ENCODE measurements around the gene TMEM123. TPM values are rescaled to one million over a fixed set of nuclear protein-coding genes. Genes with fewer than 3 reads are reported as not detected.

Gene TMEM123
- total RNA-seq, 2 experiments from 2014 or later, result 434 to 461 TPM

DNA sequence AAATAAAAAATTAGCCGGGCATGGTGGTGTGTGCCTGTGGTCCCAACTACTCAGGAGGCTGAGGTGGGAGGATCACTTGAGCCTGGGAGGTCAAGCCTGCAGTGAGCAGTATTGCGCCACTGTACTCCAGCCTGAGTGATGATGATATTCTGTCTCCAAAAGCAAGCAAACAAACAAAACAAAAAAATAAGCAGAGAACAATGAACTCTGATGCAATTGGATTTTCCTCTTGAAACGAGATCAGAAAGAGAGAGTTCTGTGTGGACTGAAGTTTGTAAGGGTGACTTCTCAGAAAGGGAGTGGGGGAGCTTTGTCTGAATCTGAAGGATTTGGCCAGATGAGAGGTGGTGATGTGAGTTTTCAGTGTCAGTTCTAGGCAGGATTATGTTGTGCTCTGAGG is 6.0 kb upstream of the TMEM123 start:
- no peaks in the 10 kb centered on the region for H3K27me3 Mint-ChIP-seq (ENCODE audit: low read depth)
- H3K4me3 Mint-ChIP-seq, result no peak overlapping the region
- peak overlapping the region; percentile 19 for H3K27ac Mint-ChIP-seq
- CTCF ChIA-PET, result interaction anchor here (1.3 to 1.9 kb wide), 3 partner anchors 9 to 68 kb away, joined by 4 to 7 read pairs (median 6); no protein-coding TSS in a partner anchor
- no peaks in the 10 kb centered on the region for H3K9me3 Mint-ChIP-seq (ENCODE audit: insufficient read depth)
- peaks cover 3% of the 10 kb centered on the region for H3K36me3 Mint-ChIP-seq (ENCODE audit: low read depth)
- ATAC-seq (no peak), DNase-seq (no peak)
- POLR2A ChIA-PET, result interaction anchor here (0.5 to 0.8 kb wide), 2 partner anchors 12 to 38 kb away, joined by 3 read pairs; no protein-coding TSS in a partner anchor
- peaks cover 77% of the 10 kb centered on the region for H3K4me1 Mint-ChIP-seq (ENCODE audit: low read depth)

DNA sequence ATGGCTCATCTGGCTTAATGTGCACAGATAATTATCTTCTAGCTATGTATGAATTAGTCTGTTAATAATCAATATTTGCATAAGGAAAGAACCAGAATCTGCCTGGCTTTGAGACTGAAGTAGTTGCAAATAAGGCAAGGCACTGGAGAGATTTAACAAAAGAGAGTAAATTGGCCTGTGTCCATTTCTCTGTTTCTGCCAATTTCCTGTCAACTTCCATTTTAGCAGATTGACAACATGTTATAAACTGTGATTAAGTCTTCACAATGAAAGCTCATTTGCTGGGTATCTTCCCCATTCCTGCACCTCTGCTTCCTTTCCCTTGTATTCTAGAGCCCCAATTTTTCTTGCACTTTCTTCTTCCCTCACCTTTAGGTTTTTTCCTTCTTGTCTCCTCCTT is 5.3 kb upstream of the TMEM123 start:
- Mint-ChIP-seq H3K27ac (no peak overlapping the region), H3K4me3 (no peak overlapping the region), H3K27me3 (ENCODE audit: low read depth) (no peaks in the 10 kb centered on the region), H3K4me1 (ENCODE audit: low read depth) (peaks cover 81% of the 10 kb centered on the region), H3K9me3 (ENCODE audit: insufficient read depth) (no peaks in the 10 kb centered on the region), H3K36me3 (ENCODE audit: low read depth) (peaks cover 3% of the 10 kb centered on the region)
- ATAC-seq (no peak), DNase-seq (no peak)
- ChIA-PET POLR2A (interaction anchor here (0.5 kb wide), 1 partner anchor 11 kb away, joined by 3 read pairs; no protein-coding TSS in a partner anchor), CTCF (interaction anchor here (1.2 to 1.9 kb wide), 5 partner anchors 8 to 116 kb away, joined by 3 to 7 read pairs (median 5); no protein-coding TSS in a partner anchor)

DNA sequence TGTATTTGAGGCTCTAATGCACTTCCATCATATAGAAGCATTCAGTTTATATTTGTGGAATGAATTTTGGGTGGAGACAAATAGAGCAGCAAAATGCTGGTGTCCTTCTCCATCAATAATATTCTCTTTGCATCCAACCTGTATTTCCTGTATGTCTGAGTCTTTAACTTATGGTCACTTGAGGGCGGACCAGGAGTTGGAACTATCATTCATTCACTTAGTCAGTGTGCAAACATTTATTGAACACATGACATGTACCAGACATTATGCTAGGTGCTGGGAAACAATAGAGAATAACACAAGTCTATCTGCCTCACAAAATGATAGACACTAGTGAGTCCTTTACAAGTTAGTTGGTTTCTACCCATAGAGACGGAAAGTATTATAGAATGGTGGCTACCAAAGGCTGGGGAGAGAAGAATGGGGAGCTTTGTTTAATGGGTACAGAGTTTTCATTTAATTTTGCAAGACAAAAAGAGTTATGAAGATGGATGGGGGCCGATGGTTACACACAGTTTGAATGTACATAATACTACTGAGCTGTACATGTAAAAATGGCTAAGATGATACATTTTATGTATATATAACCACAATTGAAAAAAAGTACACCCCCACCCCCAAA is 4.6 kb upstream of the TMEM123 start:
- CTCF ChIA-PET, result interaction anchor here (0.9 to 1.9 kb wide), 6 partner anchors 8 to 115 kb away, joined by 3 to 7 read pairs (median 4); no protein-coding TSS in a partner anchor
- POLR2A ChIA-PET, result no interaction called here
- DNase-seq, result no peak
- H3K36me3 Mint-ChIP-seq (ENCODE audit: low read depth), result peaks cover 3% of the 10 kb centered on the region
- peaks cover 77% of the 10 kb centered on the region for H3K4me1 Mint-ChIP-seq (ENCODE audit: low read depth)
- H3K4me3 Mint-ChIP-seq, result no peak overlapping the region
- H3K27me3 Mint-ChIP-seq (ENCODE audit: low read depth), result no peaks in the 10 kb centered on the region
- no peak overlapping the region for H3K27ac Mint-ChIP-seq
- ATAC-seq, result no peak
- H3K9me3 Mint-ChIP-seq (ENCODE audit: insufficient read depth), result no peaks in the 10 kb centered on the region

- H3K27me3 Mint-ChIP-seq (ENCODE audit: low read depth), result no peaks in the 10 kb centered on the region
- H3K27ac Mint-ChIP-seq, result no peak overlapping the region
- peaks cover 7% of the 10 kb centered on the region for H3K36me3 Mint-ChIP-seq (ENCODE audit: low read depth)
- CTCF ChIA-PET, result interaction anchor here (0.7 to 0.9 kb wide), 2 partner anchors 57 to 66 kb away, joined by 3 to 4 read pairs; no protein-coding TSS in a partner anchor
- DNase-seq (no peak), ATAC-seq (no peak)
- H3K9me3 Mint-ChIP-seq (ENCODE audit: insufficient read depth), result no peaks in the 10 kb centered on the region
- H3K4me3 Mint-ChIP-seq, result no peak overlapping the region
- POLR2A ChIA-PET, result no interaction called here
- H3K4me1 Mint-ChIP-seq (ENCODE audit: low read depth), result peaks cover 77% of the 10 kb centered on the region
These were observed 3.8 kb upstream of the TMEM123 start for GRCh38 chr11:102456381-102456780.

DNA sequence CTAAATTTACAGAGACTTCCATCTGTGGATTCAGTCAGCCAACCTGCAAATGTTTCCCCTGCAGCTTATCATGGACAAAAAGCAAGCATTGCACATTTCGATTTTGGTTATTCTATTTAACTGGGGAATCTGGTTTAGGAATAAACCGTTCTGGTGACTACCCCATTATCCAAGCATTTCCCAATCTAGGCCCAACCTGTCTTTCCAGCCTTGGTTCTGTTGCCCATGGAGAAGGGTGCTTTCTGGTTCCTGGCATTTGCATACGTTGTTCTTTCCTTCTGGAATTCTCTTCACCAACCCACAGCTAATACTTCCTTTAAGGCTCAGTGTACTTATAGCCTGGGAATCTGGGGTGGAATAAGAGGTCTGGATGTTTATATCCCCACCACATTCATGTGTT is 1.4 kb upstream of the TMEM123 start:
- H3K36me3 Mint-ChIP-seq (ENCODE audit: low read depth), result peaks cover 29% of the 10 kb centered on the region
- no peaks in the 10 kb centered on the region for H3K27me3 Mint-ChIP-seq (ENCODE audit: low read depth)
- H3K4me3 Mint-ChIP-seq, result no peak overlapping the region
- ATAC-seq, result no peak
- ChIA-PET CTCF (interaction anchor here (1.0 to 1.6 kb wide), 8 partner anchors 8 to 159 kb away, joined by 3 to 7 read pairs (median 4); no protein-coding TSS in a partner anchor), POLR2A (interaction anchor here (1.0 to 1.7 kb wide), 4 partner anchors 18 to 55 kb away, joined by 3 to 8 read pairs (median 6); no protein-coding TSS in a partner anchor)
- H3K9me3 Mint-ChIP-seq (ENCODE audit: insufficient read depth), result no peaks in the 10 kb centered on the region
- peak overlapping the region; percentile 41 for H3K27ac Mint-ChIP-seq
- peaks cover 77% of the 10 kb centered on the region for H3K4me1 Mint-ChIP-seq (ENCODE audit: low read depth)
- no peak for DNase-seq

- Mint-ChIP-seq H3K4me1 (ENCODE audit: low read depth) (peaks cover 77% of the 10 kb centered on the region), H3K27me3 (ENCODE audit: low read depth) (no peaks in the 10 kb centered on the region), H3K4me3 (peak overlapping the region; percentile 97), H3K27ac (peak overlapping the region; percentile 94), H3K9me3 (ENCODE audit: insufficient read depth) (no peaks in the 10 kb centered on the region), H3K36me3 (ENCODE audit: low read depth) (peaks cover 35% of the 10 kb centered on the region)
- peak; percentile 6 for ATAC-seq
- CTCF ChIA-PET, result interaction anchor here (1.0 to 1.6 kb wide), 9 partner anchors 9 to 160 kb away, joined by 3 to 7 read pairs (median 4); no protein-coding TSS in a partner anchor
- POLR2A ChIA-PET, result interaction anchor here (0.6 to 1.7 kb wide), 6 partner anchors 13 to 97 kb away, joined by 3 to 8 read pairs (median 4); no protein-coding TSS in a partner anchor
- DNase-seq, result no peak
These were observed 734 bp upstream of the TMEM123 start for GRCh38 chr11:102453302-102453695.

GRCh38 chr11:102451681-102452460 is 694 bp downstream of the TMEM123 start:
- H3K4me1 Mint-ChIP-seq (ENCODE audit: low read depth), result peaks cover 77% of the 10 kb centered on the region
- H3K27ac Mint-ChIP-seq, result peak overlapping the region; percentile 92
- ATAC-seq, result peak; percentile 61
- POLR2A ChIA-PET, result interaction anchor here (0.8 to 1.9 kb wide), 11 partner anchors 14 to 134 kb away, joined by 3 to 7 read pairs (median 4); partner anchors contain the start of gene BIRC2
- CTCF ChIA-PET, result interaction anchor here (0.7 to 2.6 kb wide), 21 partner anchors 15 to 164 kb away, joined by 3 to 20 read pairs (median 5); no protein-coding TSS in a partner anchor
- no peaks in the 10 kb centered on the region for H3K27me3 Mint-ChIP-seq (ENCODE audit: low read depth)
- DNase-seq, result peak; percentile 87
- peak overlapping the region; percentile 97 for H3K4me3 Mint-ChIP-seq
- H3K9me3 Mint-ChIP-seq (ENCODE audit: insufficient read depth), result no peaks in the 10 kb centered on the region
- H3K36me3 Mint-ChIP-seq (ENCODE audit: low read depth), result peaks cover 50% of the 10 kb centered on the region

DNA sequence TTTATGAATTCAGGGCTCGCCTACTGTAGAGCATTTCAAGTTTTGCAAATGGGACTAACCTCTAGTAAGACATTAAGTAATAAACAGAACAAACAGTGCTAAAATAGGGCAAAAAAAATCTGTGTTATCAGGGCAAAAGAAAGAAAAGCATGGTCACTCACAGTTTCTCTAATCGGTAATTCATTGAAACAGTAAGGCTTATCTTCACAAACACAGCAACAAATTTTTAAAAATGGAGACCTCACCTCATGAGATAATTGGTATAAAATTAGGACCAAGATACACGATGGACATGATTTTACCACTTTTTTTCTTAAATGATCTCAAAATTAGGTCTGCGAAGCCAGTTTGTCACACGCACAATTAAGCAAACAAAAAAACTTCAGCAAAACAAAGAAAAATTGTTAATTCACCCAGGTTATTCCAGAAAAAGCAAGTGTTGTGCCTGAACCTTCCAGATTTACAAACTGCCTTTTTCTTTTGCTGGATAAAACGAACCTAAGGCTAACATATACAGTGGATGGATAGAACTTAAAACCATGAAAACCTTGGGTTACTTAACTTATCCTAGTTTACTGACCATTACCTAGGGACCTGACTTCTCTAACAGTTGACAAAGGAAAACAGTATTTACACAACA is 1.4 kb downstream of the TMEM123 start:
- Mint-ChIP-seq H3K9me3 (ENCODE audit: insufficient read depth) (no peaks in the 10 kb centered on the region), H3K4me1 (ENCODE audit: low read depth) (peaks cover 79% of the 10 kb centered on the region), H3K4me3 (peak overlapping the region; percentile 97), H3K27ac (peak overlapping the region; percentile 92), H3K27me3 (ENCODE audit: low read depth) (no peaks in the 10 kb centered on the region), H3K36me3 (ENCODE audit: low read depth) (peaks cover 57% of the 10 kb centered on the region)
- ATAC-seq (no peak), DNase-seq (no peak)
- ChIA-PET CTCF (interaction anchor here (0.7 to 2.6 kb wide), 21 partner anchors 12 to 163 kb away, joined by 3 to 20 read pairs (median 5); no protein-coding TSS in a partner anchor), POLR2A (interaction anchor here (0.8 to 1.9 kb wide), 11 partner anchors 15 to 133 kb away, joined by 3 to 7 read pairs (median 4); partner anchors contain the start of gene BIRC2)

GRCh38 chr11:102449651-102450570 is 2.7 kb downstream of the TMEM123 start:
- Mint-ChIP-seq H3K9me3 (ENCODE audit: insufficient read depth) (no peaks in the 10 kb centered on the region), H3K27me3 (ENCODE audit: low read depth) (no peaks in the 10 kb centered on the region), H3K27ac (peak overlapping the region; percentile 73), H3K36me3 (ENCODE audit: low read depth) (peaks cover 67% of the 10 kb centered on the region), H3K4me1 (ENCODE audit: low read depth) (peaks cover 78% of the 10 kb centered on the region), H3K4me3 (peak overlapping the region; percentile 97)
- ChIA-PET POLR2A (interaction anchor here (0.8 to 1.2 kb wide), 2 partner anchors 10 to 39 kb away, joined by 3 to 4 read pairs; no protein-coding TSS in a partner anchor), CTCF (interaction anchor here (0.6 to 4.7 kb wide), 11 partner anchors 8 to 163 kb away, joined by 3 to 33 read pairs (median 4); no protein-coding TSS in a partner anchor)
- DNase-seq (no peak), ATAC-seq (no peak)

DNA sequence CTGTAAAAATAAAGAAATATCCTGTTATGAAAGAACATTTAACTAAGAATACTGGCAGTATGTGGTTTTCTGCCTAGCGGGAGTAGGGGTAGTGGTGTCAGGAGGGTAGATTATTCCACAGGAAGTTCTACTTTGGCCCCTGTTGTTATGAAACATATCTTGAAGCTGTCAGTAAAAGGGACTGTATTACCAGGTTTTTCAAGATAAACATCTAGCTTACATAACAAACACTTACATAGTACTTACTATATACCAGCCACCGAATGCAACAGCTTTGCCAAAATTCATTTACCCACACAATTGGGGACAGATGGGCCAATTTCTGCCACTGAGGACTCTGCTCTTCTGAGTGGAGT is 3.7 kb downstream of the TMEM123 start:
- Mint-ChIP-seq H3K4me3 (peak overlapping the region; percentile 97), H3K4me1 (ENCODE audit: low read depth) (peaks cover 72% of the 10 kb centered on the region)

More for the DNA sequence above, 3.7 kb downstream of the TMEM123 start:
- ChIA-PET CTCF (interaction anchor here (0.5 to 4.7 kb wide), 6 partner anchors 9 to 106 kb away, joined by 3 to 33 read pairs (median 5); no protein-coding TSS in a partner anchor), POLR2A (interaction anchor here (1.2 kb wide), 2 partner anchors 9 to 18 kb away, joined by 3 to 4 read pairs; no protein-coding TSS in a partner anchor)
- Mint-ChIP-seq H3K36me3 (ENCODE audit: low read depth) (peaks cover 75% of the 10 kb centered on the region), H3K9me3 (ENCODE audit: insufficient read depth) (no peaks in the 10 kb centered on the region), H3K27me3 (ENCODE audit: low read depth) (no peaks in the 10 kb centered on the region), H3K27ac (peak overlapping the region; percentile 81)
- ATAC-seq (no peak), DNase-seq (no peak)
